ENCODE results near the gene FASTKD2. TPM values are rescaled to one million over a fixed set of nuclear protein-coding genes. Genes with fewer than 3 reads are reported as not detected.

FASTKD2 gene
- total and polyA plus RNA-seq, 11 donors: 10.9 to 48.0 (median 42.2) TPM

DNA sequence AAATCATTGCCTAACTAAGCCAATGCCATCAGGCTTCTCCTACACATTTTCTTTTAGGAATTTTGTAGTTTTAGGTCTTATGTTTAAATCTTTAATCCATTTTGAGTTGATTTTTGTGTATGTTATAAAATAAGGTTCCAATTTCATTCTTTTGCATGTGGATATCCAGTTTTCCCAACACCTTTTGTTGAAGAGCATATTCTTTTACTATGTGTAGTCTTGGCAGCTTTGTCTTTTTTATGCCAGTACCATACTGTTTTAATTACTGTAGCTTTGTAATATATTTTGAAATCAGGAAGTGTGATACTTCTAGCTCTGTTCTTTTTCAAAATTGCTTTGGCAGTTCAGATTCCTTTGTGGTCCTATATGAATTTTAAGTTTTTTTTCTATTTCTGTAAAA is 11.0 kb downstream of the FASTKD2 start:
- H3K27me3 ChIP-seq: no peaks in the 10 kb centered on the region
- H3K36me3 ChIP-seq: peaks cover 0 to 98% (median 74%) of the 10 kb centered on the region in 9 donors
- no peaks in the 10 kb centered on the region for H3K4me1 ChIP-seq
- TF ChIP-seq, protein P1, sequence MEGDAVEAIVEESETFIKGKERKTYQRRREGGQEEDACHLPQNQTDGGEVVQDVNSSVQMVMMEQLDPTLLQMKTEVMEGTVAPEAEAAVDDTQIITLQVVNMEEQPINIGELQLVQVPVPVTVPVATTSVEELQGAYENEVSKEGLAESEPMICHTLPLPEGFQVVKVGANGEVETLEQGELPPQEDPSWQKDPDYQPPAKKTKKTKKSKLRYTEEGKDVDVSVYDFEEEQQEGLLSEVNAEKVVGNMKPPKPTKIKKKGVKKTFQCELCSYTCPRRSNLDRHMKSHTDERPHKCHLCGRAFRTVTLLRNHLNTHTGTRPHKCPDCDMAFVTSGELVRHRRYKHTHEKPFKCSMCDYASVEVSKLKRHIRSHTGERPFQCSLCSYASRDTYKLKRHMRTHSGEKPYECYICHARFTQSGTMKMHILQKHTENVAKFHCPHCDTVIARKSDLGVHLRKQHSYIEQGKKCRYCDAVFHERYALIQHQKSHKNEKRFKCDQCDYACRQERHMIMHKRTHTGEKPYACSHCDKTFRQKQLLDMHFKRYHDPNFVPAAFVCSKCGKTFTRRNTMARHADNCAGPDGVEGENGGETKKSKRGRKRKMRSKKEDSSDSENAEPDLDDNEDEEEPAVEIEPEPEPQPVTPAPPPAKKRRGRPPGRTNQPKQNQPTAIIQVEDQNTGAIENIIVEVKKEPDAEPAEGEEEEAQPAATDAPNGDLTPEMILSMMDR (IDR thresholded peaks at IDR 0.05): no peak
- TF ChIP-seq POLR2A (IDR thresholded peaks at IDR 0.05): no peak
- DNase-seq (no peak), ATAC-seq (no peak)
- no peak overlapping the region for H3K4me3 ChIP-seq
- H3K9me3 ChIP-seq: peaks cover 0 to 33% (median 14%) of the 10 kb centered on the region in 12 donors
- H3K27ac ChIP-seq: no peak overlapping the region
- intact Hi-C loops (cut with DNase I): loop anchor here in 1 of 10 donors (5.0 kb wide), 1 partner anchor 79 kb away; no protein-coding TSS in a partner anchor

DNA sequence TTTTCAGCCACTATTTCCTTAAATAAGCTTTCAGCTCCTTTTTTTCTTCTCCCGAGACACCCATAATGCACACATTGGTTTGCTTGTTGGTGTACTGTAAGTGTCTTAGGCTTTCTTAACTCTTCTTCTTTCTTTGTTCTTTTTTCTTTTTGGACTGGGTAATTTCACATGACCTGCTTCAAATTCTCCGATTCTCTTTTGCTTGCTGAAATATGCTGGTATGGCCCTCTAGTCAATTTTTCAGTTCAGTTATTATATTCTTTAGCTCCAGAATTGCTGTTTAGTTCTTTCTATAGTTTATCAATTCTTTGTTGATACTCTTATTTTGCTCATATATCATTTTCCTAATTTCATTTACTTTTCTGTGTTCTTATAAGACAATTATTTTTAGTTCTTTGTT is 15.3 kb downstream of the FASTKD2 start:
- Histone ChIP-seq H3K27me3 (no peaks in the 10 kb centered on the region), H3K4me3 (no peak overlapping the region), H3K36me3 (peaks cover 0 to 97% (median 77%) of the 10 kb centered on the region in 9 donors), H3K9me3 (peaks cover 0 to 32% (median 14%) of the 10 kb centered on the region in 12 donors), H3K4me1 (no peaks in the 10 kb centered on the region), H3K27ac (no peak overlapping the region)
- no peak for DNase-seq
- intact Hi-C loops (cut with DNase I): loop anchor here in 8 of 10 donors (2.0 to 5.0 kb wide), 5 partner anchors 83 to 388 kb away; no protein-coding TSS in a partner anchor
- 95 to 99% (median 98%) methylated on average over 2 of the region's 2 CpGs for WGBS, 4 donors
- ATAC-seq: no peak
- TF ChIP-seq, protein P1 (IDR thresholded peaks at IDR 0.05): no peak
- TF ChIP-seq POLR2A (IDR thresholded peaks at IDR 0.05): no peak

DNA sequence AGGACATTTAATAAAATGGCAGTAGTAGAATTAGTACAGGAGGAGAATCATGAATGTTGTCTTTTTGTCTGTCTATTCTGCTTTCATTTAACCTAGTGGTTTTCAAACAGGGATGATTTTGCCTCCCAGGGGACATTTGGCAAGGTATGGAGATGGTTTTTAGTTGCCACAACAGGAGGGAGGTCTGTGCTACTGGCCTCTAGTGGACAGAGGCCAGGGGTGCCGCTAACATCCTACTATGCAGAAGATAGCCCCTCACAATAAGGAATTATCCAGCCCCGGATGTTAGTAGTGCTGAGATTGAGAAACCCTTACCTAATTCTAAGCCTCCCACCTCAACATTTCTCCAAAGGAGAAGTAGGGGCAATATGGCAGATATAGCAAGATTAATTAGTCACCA is 18.3 kb downstream of the FASTKD2 start:
- H3K27me3 ChIP-seq: no peaks in the 10 kb centered on the region
- TF ChIP-seq POLR2A (IDR thresholded peaks at IDR 0.05): no peak
- TF ChIP-seq, protein P1 (IDR thresholded peaks at IDR 0.05): peak in 10 of 12 donors; percentile 11 to 54 (median 32)
- H3K9me3 ChIP-seq: peaks cover 0 to 18% (median 5%) of the 10 kb centered on the region in 12 donors
- peaks cover 0 to 99% (median 87%) of the 10 kb centered on the region in 9 donors for H3K36me3 ChIP-seq
- no peak overlapping the region for H3K27ac ChIP-seq
- intact Hi-C loops (cut with DNase I): loop anchor here in 7 of 10 donors (2.0 to 5.0 kb wide), 4 partner anchors 86 to 391 kb away; no protein-coding TSS in a partner anchor
- 67 to 83% (median 72%) methylated on average over 2 of the region's 2 CpGs for WGBS, 4 donors
- no peaks in the 10 kb centered on the region for H3K4me1 ChIP-seq
- H3K4me3 ChIP-seq: no peak overlapping the region
- no peak for DNase-seq
- peak in 1 of 4 donors; percentile 51 for ATAC-seq

DNA sequence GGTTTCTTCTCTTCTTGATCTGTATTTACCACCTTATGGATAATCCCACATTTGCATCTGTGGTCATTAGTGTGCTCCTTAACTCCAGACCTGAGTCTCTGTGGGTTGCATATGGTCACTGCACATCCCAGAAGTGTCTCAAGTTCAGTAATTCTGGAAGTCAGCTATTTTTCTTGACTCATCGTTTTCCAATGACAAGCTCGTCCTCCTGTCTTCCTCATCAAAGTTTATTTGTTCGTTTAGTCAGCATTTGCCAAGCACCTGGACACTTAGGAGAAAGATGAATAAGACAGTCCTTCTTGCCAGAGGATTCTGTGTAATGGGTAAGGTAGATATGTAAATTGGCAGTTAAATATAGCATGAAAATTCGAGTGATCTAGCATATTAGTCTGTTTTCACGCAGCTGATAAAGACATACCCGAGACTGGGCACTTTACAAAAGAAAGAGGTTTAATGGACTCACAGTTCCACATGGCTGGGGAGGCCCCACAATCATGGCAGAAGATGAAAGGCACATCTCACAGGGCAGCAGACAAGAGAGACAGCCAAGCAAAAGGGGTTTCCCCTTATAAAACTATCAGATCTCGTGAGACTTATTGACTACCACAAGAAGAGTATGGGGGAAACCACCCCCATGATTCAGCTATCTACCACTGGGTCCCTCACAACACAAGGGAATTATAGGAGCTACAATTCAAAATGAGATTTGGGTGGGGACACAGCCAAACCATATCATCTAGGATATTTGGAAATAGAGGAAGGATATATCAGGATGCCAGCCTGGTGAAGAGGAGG is 19.4 kb downstream of the FASTKD2 start:
- ATAC-seq (no peak), DNase-seq (no peak)
- TF ChIP-seq, protein P1 (IDR thresholded peaks at IDR 0.05): no peak
- TF ChIP-seq POLR2A (IDR thresholded peaks at IDR 0.05): no peak
- Histone ChIP-seq H3K27ac (no peak overlapping the region), H3K36me3 (peaks cover 0 to 99% (median 88%) of the 10 kb centered on the region in 9 donors), H3K9me3 (peaks cover 0 to 14% (median 5%) of the 10 kb centered on the region in 12 donors), H3K27me3 (no peaks in the 10 kb centered on the region), H3K4me3 (no peak overlapping the region), H3K4me1 (no peaks in the 10 kb centered on the region)
- intact Hi-C loops (cut with DNase I): loop anchor here in 6 of 10 donors (5.0 kb wide), 3 partner anchors 87 to 392 kb away; no protein-coding TSS in a partner anchor
- 88 to 93% (median 91%) methylated on average over 7 of the region's 7 CpGs for WGBS, 4 donors

All from heart left ventricle (tissue), 16 donors.